HuH-7.5 (cell line): ENCODE results near the gene CGB5.
A peak's percentile ranks its signal among the peaks of the same experiment; 100 is the strongest.
"Not testable (repeated sequence)": the region's sequence is repeated elsewhere in the genome, so short reads cannot be mapped to it uniquely, and the experiment has no call there.

Experiments used
- DNase-seq: peaks from one replicate; pipeline ENCODE4 v3.0.0; 2011; ENCODE audit warnings: low spot score

CGB5 gene

DNA sequence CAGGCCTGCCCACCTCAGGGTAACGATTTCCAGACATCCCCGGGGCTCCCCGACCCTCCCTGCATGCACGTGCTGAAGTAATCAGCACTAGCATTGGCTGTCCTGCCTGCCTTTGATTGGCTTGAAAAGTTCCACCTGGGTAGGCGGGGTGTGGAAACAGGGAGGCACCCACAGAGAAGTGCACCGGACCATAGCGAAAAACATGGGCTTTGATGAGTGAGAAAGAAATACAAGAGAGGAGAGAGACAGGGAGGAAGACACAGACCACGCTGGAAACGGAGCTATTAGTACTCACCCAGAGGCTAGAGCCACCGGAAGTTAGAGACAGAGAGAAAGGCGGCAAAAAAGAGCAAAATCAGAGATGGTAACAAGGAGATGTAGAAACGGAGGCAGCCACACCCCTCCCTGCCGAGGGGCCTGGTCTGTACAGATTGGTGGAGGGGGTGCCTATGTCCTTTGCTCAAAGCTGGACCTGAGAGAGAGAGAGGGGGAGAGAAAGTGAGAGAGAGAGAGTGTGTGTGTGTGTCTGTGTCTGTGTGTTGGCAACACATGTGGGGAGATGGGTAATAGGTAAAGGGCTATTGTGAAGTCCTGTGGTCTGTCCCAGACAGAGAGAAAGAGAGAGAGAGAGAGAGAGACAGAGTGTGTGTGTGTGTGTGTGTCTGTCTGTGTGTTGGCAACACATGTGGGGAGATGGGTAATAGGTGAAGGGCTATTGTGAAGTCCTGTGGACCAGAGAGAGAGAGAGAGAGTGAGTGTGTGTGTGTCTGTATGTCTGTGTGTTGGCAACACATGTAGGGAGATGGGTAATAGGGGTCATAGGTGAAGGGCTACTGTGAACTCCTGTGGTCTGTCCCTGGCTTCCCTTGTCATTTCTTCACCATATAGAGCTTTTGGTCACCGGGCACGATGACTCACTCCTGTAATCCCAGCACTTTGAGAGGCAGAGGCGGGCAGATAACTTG is 22.4 kb upstream of the CGB5 start:
- no peak for DNase-seq

DNA sequence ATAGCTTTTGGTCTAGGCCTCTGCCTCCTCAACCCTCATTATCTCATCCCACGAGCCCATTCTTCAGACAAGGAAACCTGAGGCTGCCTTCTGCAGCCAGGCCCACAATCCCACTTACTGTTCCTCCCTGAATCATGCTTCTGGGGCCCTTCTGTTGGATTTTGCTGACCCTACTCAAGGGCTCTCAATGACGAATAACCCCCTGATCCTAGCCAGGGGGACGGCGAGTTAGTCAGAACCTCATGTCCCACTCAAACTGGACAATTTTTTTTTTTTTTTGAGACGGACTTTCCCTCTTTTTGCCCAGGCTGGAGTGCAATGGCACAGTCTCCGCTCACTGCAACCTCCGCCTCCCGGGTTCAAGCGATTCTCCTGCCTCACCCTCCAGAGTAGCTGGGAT is 21.5 kb upstream of the CGB5 start:
- DNase-seq = no peak

DNA sequence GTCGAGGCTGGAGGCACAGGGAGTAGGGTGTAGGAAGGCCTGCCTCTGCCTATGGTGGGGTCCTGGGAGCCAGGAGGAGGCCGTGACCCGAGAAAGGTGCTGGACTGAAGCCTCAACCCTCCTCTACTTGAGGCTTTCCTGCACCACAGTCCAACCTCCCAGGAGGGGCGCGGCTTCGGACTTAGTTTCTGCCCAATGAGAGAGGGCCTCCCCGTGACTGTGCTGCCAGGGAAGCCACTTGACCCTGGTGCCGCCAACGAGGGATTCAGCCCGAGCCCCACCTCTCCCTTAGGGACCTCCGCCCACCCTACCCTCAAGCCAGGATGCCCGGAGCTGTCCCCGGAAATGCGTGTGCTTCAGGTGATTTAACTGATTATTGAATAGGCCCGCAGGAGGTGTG is 19.4 kb upstream of the CGB5 start, which contains the start of gene CGB3:
Gene CGB3, minus strand, starts transcription at position 101 of the 400 bp plus-strand sequence. CDS start 362 bp downstream, outside the sequence.
- DNase-seq = not testable (repeated sequence)

DNA sequence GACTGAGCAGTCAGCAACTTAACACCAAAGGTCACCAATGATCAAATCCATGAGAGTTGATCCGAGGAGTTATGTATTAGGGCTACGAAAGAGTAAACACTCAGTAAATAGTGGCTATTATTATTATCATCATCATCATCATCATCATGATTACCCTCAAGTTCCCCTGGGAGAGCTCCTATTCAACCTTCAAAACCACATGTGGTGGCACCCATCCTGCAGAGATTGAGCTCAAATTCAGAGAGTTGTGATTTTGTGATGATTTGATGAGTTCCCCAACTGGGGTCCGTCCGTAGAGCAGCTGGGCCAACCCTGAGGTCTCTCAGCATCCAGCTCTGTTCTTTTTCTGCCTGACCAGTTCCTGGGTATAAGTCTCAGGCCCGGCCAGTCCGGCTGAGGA is 18.6 kb upstream of the CGB5 start:
- DNase-seq = not testable (repeated sequence)

DNA sequence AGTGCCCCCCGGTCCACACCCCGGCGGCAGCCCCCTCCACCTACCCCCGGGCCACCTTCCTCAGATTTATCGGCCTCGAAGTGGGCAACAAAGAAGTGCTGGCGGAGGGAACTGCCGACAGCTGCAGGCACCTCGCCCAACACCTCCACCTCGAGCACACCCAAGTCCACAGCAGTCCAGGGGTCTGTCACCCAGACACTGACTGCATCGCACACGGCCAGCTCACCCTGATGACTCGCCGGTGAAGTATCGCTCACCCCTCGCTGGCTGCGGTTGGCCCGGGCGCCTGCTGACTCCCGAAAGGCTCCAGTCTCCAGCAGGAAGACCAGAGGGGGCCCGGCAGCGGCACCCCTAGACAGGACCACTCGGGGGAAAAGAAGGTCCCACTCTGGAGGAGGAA is 18.0 kb upstream of the CGB5 start:
- not testable (repeated sequence) for DNase-seq

DNA sequence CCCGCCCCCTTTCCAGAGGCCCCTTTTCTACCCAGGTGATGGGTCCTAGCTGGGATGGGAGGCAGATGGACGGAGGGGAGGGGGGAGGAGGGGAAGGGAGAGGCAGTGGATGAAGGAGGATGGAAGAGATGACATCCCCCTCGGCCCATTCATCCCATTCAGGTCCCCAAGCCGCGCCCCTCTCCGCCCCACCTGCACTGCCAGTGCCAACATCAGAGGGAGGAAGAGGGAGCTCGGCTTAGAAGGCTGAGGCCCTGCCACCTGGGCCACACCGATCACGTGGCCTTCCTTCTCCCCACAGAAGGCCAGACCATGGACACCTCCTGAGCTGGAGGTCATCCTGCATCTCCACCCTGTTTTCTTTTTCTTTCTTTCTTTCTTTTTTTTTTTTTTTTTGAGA is 15.0 kb upstream of the CGB5 start:
- DNase-seq = not testable (repeated sequence)

DNA sequence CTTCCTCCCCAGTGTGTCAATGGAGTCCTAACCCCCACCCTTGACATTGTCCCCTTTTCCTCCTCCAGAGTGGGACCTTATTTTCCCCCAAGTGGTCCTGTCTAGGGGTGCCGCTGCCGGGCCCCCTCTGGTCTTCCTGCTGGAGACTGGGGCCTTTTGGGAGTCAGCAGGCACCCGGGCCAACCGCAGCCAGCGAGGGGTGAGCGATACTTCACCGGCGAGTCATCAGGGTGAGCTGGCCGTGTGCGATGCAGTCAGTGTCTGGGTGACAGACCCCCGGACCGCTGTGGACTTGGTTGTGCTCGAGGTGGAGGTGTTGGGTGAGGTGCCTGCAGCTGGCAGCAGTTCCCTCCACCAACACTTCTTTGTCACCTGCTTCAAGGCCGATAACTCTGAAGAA is 13.9 kb upstream of the CGB5 start:
- DNase-seq = not testable (repeated sequence)

DNA sequence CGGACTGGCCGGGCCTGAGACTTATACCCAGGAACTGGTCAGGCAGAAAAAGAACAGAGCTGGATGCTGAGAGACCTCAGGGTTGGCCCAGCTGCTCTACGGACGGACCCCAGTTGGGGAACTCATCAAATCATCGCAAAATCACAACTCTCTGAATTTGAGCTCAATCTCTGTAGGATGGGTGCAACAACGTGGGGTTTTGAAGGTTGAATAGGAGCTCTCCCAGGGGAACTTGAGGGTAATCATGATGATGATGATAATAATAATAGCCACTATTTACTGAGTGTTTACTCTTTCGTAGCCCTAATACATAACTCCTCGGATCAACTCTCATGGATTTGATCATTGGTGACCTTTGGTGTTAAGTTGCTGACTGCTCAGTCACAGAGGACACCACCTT is 13.3 kb upstream of the CGB5 start:
- DNase-seq = not testable (repeated sequence)

DNA sequence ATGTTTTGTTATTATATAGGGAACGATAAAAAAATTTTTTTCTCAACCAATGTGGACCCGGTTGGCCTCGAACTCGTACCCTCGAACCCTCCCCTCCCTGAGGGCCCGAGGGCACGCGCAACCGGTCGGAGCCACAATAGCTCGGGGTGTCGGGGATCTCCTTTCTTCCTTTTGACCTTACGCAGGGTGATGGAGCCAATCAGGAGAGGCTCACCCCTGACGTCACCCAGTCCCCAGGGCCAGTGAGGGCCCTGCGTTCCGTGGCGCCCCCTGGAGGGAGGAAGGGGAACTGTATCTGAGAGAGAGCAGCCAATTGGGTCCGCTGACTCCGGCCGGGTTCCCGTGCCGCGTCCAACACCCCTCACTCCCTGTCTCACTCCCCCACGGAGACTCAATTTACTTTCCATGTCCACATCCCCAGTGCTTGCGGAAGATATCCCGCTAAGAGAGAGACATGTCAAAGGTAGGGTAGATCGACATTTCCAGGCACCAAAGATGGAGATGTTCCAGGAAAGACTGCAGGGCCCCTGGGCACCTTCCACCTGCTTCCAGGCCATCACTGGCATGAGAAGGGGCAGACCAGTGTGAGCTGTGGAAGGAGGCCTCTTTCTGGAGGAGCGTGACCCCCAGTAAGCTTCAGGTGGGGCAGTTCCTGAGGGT is 11.9 kb upstream of the CGB5 start, which contains the start of gene CGB2:
Gene CGB2, plus strand, starts transcription at position 249 of the 660 bp plus-strand sequence. Its CDS starts 206 bp downstream, at position 455.
- peak; percentile 45 for DNase-seq

DNA sequence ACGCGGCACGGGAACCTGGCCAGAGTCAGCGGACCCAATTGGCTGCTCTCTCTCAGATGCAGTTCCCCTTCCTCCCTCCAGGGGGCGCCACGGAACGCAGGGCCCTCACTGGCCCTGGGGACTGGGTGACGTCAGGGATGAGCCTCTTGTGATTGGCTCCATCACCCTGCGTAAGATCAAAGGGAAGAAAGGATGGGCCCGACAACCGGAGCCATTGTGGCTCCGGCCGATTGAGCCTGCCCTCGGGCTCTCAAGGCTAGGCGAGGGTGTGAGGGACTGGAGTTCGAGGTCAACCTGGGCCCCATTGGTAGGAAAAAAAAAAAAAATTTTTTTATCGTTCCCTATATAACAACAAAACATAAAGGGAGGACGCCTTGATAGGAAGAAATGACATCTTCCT is 6.8 kb upstream of the CGB5 start, which contains the start of gene CGB1:
Gene CGB1, minus strand, starts transcription at position 81 of the 400 bp plus-strand sequence. CDS start 184 bp downstream, outside the sequence.
- DNase-seq = not testable (repeated sequence)

DNA sequence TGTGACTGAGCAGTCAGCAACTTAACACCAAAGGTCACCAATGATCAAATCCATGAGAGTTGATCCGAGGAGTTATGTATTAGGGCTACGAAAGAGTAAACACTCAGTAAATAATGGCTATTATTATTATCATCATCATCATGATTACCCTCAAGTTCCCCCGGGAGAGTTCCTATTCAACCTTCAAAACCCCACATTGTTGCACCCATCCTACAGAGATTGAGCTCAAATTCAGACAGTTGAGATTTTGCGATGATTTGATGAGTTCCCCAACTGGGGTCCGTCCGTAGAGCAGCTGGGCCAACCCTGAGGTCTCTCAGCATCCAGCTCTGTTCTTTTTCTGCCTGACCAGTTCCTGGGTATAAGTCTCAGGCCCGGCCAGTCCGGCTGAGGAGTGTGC is 5.5 kb upstream of the CGB5 start:
- DNase-seq = not testable (repeated sequence)

DNA sequence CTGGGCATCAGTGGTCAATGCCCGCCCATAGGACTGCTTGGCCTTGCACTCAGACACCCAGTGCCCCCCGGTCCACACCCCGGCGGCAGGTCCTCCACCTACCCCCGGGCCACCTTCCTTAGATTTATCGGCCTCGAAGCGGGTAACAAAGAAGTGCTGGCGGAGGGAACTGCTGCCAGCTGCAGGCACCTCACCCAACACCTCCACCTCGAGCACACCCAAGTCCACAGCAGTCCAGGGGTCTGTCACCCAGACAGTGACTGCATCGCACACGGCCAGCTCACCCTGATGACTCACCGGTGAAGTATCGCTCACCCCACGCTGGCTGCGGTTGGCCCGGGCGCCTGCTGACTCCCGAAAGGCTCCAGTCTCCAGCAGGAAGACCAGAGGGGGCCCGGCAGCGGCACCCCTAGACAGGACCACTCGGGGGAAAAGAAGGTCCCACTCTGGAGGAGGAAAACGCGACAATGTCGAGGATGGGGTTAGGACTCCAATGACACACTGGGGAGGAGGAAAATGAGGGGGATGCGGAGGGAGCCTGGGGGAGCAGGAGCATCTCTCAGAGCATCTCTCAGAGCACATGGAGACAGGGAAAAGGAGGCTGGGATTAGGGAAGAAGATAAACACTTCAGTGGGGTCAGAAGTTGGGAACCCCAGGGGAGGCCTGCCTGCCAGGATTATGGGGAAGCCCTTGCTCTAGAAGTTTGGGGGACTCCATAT is 4.9 kb upstream of the CGB5 start:
- not testable (repeated sequence) for DNase-seq

DNA sequence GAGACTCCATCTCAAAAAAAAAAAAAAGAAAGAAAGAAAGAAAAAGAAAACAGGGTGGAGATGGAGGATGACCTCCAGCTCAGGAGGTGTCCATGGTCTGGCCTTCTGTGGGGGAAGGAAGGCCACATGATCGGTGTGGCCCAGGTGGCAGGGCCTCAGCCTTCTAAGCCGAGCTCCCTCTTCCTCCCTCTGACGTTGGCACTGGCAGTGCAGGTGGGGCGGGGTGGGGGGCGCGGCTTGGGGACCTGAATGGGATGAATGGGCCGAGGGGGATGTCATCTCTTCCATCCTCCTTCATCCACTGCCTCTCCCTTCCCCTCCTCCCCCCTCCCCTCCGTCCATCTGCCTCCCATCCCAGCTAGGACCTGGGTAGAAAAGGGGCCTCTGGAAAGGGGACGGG is 3.9 kb upstream of the CGB5 start:
- DNase-seq = not testable (repeated sequence)

DNA sequence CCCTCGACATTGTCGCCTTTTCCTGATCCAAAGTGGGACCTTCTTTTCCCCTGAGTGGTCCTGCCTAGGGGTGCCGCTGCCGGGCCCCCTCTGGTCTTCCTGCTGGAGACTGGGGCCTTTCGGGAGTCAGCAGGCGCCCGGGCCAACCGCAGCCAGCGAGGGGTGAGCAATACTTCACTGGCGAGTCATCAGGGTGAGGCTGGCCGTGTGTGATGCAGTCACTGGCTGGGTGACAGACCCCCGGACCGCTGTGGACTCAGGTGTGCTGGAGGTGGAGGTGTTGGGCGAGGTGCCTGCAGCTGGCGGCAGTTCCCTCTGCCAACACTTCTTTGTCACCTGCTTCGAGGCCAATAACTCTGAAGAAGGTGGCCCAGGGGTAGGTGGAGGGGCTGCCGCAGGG is 1.5 kb upstream of the CGB5 start:
- DNase-seq = no peak

DNA sequence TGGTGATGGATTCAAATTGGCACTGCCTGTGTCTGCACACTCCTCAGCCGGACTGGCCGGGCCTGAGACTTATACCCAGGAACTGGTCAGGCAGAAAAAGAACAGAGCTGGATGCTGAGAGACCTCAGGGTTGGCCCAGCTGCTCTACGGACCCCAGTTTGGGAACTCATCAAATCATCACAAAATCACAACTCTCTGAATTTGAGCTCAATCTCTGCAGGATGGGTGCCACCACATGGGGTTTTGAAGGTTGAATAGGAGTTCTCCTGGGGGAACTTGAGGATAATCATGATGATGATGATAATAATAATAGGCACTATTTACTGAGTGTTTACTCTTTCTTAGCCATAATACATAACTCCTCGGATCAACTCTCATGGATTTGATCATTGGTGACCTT is 982 bp upstream of the CGB5 start:
- not testable (repeated sequence) for DNase-seq

DNA sequence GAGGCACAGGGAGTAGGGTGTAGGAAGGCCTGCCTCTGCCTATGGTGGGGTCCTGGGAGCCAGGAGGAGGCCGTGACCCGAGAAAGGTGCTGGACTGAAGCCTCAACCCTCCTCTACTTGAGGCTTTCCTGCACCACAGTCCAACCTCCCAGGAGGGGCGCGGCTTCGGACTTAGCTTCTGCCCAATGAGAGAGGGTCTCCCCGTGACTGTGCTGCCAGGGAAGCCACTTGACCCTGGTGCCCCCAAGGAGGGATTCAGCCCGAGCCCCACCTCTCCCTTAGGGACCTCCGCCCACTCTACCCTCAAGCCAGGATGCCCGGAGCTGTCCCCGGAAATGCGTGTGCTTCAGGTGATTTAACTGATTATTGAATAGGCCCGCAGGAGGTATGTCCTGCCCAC is 5.4 kb downstream of the CGB5 start, which contains the start of gene CGB8:
Gene CGB8, minus strand, starts transcription at position 101 of the 400 bp plus-strand sequence. CDS start 372 bp downstream, outside the sequence.
- not testable (repeated sequence) for DNase-seq

DNA sequence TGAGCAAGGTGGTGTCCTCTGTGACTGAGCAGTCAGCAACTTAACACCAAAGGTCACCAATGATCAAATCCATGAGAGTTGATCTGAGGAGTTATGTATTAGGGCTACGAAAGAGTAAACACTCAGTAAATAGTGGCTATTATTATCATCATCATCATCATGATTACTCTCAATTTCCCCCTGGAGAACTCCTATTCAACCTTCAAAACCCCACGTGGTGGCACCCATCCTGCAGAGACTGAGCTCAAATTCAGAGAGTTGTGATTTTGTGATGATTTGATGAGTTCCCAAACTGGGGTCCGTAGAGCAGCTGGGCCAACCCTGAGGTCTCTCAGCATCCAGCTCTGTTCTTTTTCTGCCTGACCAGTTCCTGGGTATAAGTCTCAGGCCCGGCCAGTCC is 6.2 kb downstream of the CGB5 start:
- DNase-seq = not testable (repeated sequence)

DNA sequence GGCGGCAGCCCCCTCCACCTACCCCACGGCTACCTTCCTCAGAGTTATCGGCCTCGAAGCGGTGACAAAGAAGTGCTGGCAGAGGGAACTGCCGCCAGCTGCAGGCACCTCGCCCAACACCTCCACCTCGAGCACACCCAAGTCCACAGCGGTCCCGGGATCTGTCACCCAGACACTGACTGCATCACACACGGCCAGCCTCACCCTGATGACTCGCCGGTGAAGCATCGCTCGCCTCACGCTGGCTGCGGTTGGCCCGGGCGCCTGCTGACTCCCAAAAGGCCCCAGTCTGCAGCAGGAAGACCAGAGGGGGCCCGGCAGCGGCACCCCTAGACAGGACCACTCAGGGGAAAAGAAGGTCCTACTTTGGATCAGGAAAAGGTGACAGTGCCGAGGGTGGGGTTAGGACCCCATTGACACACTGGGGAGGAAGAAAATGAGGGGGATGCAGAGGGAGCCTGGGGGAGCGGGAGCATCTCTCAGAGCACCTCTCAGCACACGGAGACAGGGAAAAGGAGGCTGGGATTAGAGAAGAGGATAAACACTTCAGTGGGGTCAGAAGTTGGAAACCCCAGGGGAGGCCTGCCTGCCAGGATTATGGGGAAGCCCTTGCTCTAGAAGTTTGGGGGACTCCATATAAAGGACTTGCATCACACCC is 6.9 kb downstream of the CGB5 start:
- not testable (repeated sequence) for DNase-seq

DNA sequence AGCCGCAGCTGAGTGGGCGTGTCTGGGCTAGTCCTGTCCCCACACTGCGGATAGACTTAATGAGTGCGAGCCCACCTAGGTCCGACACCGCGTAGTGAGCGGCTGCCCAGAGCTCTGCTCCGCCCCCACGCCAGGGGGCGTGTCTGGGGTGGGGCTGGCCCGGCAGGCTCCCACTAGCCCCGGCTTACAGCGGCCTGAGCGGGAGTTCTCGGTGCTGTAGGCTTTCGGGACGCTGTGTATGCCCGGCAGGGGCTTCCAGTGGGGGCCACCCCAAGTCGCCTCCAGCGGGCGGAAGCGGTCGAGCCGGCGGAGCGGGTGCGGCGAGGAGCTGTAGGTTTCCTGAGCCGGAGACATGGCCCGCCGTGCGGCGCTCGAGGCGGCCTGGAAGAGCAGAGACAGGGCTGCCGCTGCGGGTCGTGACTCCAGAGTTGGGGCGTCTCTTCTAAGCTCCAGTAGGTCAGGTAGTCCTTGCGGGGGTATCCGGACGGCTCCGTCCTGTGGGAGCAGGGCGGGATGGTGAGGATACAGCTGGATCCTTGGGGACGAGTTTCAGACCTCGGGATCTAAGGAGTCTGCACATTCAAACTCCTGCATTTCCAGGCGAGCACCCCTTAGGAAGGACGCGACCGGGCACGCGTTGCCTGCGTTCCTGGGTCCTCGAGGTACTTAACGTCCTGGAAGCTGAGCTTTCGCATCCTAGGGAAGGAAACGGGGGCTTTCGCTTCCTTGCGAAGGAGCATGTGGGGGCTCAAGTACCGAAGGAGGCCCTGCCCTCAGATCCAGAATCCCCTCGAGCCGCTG is 12.7 kb downstream of the CGB5 start:
- peak; percentile 96 for DNase-seq

DNA sequence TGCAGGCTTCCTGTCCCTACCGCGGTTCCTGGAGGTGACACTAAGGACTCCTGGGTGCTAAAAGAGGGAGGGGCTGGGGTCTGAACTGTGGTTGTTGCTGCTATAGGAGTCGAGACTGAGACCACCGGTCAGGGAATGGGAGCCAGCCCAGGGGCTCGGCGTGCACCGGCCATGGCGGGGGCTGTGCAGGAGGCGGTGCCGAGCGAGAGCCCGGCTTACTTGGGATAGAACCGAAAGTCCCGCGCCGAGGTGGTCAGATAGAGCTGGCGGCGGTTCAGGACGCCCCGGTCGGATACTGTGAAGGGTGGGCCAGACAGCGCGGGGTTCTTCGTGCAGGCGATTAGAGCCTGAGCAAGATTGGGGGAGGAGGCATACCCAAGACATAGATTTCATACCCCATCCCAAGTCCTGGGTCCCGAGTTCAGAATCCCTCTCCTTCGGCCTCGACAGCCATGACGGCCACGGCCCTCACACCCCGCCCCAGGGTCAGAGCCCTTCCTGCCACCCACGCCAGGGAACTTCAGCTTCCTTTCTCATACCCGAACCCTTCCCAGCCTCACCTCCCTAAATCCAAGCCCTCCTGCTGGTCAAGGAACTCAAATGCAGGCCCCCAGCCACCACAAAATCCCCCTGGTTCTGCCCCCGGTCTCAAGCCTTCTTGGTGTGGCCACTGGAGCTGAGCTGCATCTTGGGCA is 13.4 kb downstream of the CGB5 start:
- DNase-seq = not testable (repeated sequence)
